Fibroblast of the aortic adventitia (primary cell): ENCODE results near the gene EXD3. TPM values are rescaled to one million over a fixed set of nuclear protein-coding genes. Genes with fewer than 3 reads are reported as not detected.

ENCODE experiments used
- DNase-seq: peaks from one replicate; pipeline ENCODE4 v3.0.0-alpha.2; 2010; ENCODE audit warnings: low read depth
- H3K4me3 ChIP-seq: 2 replicates; pipeline ENCODE4 v1.5.1; 2011; ENCODE audit warnings: low read depth, mild to moderate bottlenecking, control low read depth, low read length, moderate library complexity
- total RNA-seq: library from RNA; depleted of rRNA; stranded (reverse); fragments of >200 nt; gene quantifications from 2 replicates; pipeline ENCODE4 v1.2.3, GENCODE V29; 2012; ENCODE audit warnings: low replicate concordance
- TF ChIP-seq, protein P1 (sequence below): IDR thresholded peaks from 2 replicates; pipeline ENCODE4 v1.5.1; 2011; ENCODE audit warnings: mild to moderate bottlenecking, low read length, control low read depth, inconsistent platforms; ENCODE audit not compliant: insufficient read depth

EXD3 gene
- total RNA-seq, 1 donor = 5.2 TPM

DNA sequence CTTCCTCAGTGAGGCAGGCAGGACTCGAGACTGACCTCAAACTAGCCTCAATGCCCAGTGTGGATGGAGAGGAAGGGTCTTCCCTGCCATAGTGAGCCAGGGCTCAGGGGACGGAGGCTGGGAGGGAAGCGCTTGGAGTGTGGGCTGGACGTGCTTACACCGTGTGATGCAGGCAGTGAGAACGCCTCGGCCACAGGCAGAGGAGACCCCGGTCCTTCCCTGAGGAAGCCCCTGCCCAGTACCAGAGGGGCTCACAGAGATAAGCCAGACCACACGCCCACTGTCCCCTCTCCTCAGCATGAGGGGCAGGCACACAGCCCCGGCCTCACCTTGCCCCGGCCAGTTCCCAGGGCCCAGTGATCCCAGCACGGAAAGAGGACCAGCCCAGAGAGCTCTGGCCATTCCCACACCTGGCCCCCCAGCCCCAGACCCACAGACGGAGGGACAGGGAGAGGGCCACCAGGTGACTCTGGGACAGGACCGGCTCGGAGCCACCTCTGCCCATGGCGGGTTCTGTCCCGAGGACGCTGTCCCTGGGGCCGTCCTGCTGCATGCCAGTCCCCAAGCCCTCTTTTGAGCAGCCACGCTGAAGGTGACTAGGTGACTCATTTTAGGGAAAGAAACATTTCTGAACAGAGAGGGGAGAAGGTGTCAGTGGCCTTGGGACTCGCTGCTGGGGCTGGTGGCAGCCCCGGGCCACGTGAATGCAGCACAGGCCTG, 42.2 kb upstream of the EXD3 start:
- TF ChIP-seq, protein P1, sequence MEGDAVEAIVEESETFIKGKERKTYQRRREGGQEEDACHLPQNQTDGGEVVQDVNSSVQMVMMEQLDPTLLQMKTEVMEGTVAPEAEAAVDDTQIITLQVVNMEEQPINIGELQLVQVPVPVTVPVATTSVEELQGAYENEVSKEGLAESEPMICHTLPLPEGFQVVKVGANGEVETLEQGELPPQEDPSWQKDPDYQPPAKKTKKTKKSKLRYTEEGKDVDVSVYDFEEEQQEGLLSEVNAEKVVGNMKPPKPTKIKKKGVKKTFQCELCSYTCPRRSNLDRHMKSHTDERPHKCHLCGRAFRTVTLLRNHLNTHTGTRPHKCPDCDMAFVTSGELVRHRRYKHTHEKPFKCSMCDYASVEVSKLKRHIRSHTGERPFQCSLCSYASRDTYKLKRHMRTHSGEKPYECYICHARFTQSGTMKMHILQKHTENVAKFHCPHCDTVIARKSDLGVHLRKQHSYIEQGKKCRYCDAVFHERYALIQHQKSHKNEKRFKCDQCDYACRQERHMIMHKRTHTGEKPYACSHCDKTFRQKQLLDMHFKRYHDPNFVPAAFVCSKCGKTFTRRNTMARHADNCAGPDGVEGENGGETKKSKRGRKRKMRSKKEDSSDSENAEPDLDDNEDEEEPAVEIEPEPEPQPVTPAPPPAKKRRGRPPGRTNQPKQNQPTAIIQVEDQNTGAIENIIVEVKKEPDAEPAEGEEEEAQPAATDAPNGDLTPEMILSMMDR = no peak
- no peak for DNase-seq
- no peak overlapping the region for H3K4me3 ChIP-seq

DNA sequence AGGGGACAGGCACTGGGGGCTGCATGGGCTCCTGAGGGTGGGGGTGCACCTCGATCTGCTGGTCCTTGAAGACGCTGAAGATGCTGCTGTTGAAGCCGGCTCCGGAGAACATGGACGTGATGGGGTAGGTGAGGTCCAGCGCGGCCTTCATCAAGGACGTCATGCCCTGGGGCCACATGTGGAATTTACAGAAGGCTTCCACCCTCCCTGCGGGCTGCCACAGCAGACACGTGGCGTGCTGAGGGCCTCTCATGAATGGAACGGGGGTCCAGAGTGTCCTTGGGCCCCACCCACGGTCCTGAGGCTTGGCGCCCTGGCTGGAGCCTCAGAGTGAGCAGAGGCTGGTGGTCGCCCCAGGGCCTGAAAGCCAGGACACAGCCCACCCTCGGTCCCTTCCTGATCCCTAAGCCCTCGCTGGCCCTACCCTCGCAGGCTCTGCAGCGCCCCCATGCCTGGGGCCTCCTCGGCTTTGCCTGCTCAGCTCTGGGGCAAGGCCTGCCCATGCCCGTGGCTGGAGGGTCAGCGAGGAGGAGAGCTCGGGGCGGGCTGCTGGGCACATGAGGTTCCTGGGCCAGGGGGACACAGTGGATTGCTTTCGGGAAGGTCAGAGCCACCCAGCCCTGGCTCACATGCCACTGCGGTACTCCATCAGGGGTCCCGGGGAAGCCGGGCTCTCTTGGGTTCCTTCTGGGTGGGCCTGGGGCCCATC, 41.5 kb upstream of the EXD3 start:
- H3K4me3 ChIP-seq = no peak overlapping the region
- TF ChIP-seq, protein P1 = no peak
- DNase-seq = no peak

DNA sequence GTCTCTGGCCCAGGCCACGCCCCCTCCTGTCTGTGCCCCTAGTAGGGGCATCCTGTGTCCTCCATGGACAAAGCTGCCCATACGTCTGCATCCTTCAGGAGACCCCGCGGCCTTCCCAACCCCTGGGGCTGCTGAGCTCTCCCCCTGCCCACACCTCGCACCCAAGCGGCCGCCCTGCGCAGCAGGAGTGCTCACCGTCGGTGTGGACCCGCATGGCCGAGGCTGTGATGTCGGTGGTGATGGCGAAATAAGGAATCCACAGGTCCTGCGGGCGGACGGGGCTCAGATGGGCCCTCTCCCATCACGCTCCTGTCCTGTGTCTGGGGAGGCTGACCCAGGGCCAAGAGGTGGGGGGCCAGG, 40.9 kb upstream of the EXD3 start:
- DNase-seq = no peak
- no peak overlapping the region for H3K4me3 ChIP-seq
- TF ChIP-seq, protein P1 = no peak

DNA sequence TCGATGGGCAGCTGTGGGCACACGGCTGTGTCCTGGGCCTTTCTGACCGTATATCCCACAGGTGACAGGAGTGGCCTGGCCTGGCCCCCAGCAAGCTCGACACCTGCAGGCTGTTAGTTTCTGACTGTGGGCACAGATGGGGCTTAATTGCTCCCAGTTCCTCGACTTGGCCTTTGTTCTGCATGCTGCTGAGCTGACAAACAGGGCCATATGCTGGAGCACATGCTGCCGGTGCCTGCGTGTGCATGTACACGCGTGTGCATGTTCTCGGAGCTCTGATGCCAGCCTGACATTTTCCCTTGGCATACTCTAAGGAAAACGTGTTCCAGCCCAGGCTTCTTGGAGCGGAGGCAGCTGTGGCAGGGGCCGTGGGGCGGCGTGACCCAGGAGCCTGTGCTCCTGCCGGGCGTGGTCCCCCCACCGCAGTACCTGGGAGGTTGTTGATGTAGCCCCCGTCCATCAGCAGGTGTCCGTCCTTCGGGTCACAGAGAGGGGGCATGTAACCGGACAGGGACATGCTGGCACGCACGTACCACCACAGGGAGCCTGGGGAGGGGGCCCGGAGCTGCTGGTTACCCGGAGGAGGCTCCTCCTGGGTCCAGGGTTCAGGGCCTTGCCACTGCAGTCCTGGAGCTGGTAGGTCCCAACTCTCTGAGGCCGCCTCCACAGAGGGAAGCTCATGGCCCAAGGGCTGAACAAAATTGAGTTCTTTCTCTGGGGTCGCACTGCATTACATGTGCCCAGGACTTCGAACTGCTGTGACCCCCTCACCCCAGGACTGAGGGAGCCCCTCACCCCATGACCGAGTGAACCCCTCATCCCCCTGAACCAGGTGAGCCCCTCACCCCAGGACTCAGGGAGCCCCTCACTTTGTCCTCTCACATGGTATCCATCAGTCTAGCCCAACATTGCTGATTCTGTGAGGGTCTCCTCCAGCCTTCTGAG, 40.3 kb upstream of the EXD3 start:
- TF ChIP-seq, protein P1 = no peak
- DNase-seq = no peak

DNA sequence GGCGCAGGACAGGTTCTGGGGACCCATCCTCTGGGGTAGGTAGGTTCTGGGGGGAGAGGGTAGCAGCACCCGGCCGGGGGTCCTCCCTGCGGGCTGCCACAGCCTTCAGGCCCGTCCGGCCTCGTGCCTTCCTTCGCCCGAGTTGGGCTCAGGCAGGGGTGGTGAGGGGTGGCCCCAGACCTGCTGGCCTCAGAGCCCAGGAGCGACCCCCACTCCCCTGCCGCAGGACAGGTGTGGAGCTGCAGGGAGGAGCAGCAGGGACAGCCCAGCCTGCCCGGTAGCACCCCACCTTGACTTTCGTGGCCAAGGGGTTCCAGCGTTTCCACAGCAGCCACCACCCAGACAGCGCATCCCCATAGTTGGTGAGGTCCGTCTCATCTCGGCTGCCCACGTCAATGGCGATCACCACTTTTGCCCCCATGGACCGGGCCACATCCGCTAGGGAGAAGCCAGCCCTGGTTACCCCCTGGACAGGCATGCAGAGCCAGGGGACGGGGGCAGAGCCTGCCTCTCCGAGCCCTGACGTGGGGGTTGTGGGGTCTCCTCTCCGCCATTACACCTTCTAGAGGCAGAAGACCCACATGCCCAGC, 39.5 kb upstream of the EXD3 start:
- H3K4me3 ChIP-seq = no peak overlapping the region
- DNase-seq = no peak
- TF ChIP-seq, protein P1 = no peak

More for the DNA sequence above, 40.3 kb upstream of the EXD3 start:
- H3K4me3 ChIP-seq = no peak overlapping the region

DNA sequence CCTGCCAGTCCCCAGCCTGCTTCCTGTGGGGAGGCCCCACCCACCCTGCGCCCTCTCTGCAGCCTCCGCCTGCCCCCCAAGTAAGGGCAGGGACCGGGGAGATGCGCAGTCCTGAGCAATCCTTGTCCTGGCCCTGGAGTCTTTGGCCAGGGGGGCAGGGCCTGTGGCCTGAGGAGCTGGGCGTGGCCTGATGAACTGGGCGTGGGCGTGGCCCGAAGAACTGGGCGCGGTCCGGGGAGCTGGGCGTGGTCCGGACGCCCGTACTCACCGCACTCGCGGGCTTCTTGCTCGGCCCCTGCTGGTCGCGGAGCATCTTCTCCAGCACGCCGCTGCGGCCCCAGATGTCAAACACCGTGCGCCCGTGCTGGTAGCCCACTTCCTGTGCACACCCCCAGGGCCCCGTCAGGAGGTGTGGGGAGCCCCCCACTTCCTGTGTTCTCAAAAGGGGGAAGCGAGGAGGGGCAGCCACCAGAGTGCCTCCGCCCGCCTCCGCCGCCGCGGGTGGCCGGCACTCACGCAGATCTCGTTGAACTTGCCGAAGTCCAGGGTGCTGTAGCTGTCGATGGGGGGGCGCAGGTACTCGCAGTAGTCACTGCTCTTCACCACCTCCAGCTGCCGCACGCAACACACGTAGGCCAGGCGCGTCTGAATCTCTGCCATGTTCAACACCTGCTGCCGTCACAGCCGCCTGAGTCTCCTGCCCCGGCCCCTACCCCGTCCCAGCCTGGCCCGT, 38.9 kb upstream of the EXD3 start:
- DNase-seq = no peak
- no peak overlapping the region for H3K4me3 ChIP-seq
- TF ChIP-seq, protein P1 = no peak
